ENCODE data around the gene CALN1.

Gene CALN1

DNA sequence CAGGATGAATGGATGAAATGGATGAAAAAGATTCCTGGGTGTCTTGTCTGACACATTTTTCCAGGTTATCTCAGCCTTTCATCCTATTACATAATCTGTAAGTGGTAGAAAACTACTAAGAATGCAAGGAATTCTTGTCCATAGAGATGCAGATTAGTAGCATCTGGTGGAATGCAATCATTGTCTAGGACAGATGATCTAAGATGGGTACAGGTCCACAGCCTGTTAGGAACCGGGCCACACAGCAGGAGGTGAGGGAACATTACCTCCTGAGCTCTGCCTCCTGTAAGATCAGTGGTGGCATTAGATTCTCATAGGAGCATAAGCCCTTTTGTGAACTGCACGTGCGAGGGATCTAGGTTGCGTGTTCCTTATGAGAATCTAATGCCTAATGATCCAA lies 225.0 kb downstream of the CALN1 start:
- Histone ChIP-seq H3K9ac (no peak overlapping the region), H3K4me1 (peaks cover 16% of the 10 kb centered on the region), H3K27ac (no peak overlapping the region), H4K20me1 (no peaks in the 10 kb centered on the region), H3K4me2 (no peak overlapping the region), H3K4me3 (no peak overlapping the region), H3K27me3 (no peaks in the 10 kb centered on the region), H3K36me3 (no peaks in the 10 kb centered on the region), H3K9me3 (no peaks in the 10 kb centered on the region)
- no peak for TF ChIP-seq Cebpa-rat (IDR thresholded peaks at IDR 0.05)

DNA sequence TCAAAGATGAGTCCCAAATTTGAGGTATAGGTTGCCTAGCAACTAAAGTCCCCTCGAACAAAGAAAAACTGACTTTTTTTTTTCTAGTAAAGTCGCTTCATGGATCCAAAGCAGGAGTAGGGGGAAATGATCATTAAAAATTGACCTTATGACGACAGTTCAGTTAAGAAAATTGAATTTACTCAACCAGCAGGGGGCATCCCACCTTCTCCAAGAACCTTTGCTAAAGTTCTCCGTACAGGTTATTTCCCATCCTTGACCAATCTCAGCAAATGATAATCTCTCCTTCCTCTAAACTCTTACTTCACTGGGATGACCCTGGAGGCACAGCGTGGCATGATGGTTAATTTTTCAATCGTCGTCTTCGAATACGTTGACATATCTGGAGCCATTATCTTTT lies 228.3 kb downstream of the CALN1 start:
- Histone ChIP-seq H3K27ac (no peak overlapping the region), H3K27me3 (no peaks in the 10 kb centered on the region)

DNA sequence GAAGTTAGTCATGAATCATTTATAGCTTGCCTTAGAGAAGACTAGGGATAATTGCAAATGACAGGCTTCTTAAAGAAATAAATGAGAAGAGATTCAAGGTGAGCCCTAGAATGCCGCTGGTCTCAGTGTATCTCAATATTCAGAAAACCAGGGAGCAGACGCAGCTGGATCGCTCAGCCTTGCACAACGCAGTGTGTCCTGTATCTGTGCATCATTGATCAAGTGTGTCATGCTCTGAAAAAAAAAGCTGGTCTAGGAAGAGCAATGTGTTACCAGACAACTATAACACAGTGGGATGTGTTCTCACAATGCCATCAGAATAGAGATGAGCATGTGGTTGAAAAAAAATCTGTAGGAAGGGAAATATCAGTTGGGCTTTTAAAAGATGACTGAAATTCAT lies 230.1 kb downstream of the CALN1 start:
- H3K27me3 ChIP-seq = no peaks in the 10 kb centered on the region
- TF ChIP-seq Cebpa-rat (IDR thresholded peaks at IDR 0.05) = peak; percentile 67; the same call in 1 of the 2 replicates
- 0 out of 2 replicates have a peak overlapping the region, but pooled peaks have one; percentile 22 for H3K4me3 ChIP-seq
- no peak overlapping the region for H3K9ac ChIP-seq
- H3K4me1 ChIP-seq = peaks cover 26% of the 10 kb centered on the region
- no peaks in the 10 kb centered on the region for H4K20me1 ChIP-seq
- peak overlapping the region; percentile 45; the same call in 1 of the 2 replicates for H3K27ac ChIP-seq
- peak overlapping the region; percentile 80 for H3K4me2 ChIP-seq
- no peaks in the 10 kb centered on the region for H3K36me3 ChIP-seq
- H3K9me3 ChIP-seq = no peaks in the 10 kb centered on the region

More for the DNA sequence above, 228.3 kb downstream of the CALN1 start:
- Histone ChIP-seq H4K20me1 (no peaks in the 10 kb centered on the region), H3K4me3 (no peak overlapping the region), H3K9ac (no peak overlapping the region), H3K4me1 (peaks cover 26% of the 10 kb centered on the region), H3K9me3 (no peaks in the 10 kb centered on the region), H3K4me2 (no peak overlapping the region), H3K36me3 (no peaks in the 10 kb centered on the region)
- no peak for TF ChIP-seq Cebpa-rat (IDR thresholded peaks at IDR 0.05)

DNA sequence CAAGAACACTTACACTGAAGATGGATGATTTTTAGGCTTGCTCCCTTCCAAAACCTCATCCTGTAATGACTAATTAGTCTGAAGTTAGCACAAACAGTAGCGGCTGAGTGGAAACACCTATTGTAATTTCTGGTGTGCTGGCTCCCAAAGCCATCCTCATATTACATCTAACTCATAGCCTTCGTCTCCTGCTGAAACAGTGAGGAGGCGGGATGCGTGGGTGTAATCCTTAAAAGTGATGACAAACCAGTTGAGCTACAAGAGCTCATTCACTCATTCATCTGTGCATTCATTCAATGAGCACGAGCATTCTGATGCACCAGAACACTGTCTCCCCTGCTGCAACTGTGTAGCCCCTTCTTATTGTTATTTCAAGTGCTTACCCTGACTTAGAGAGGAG lies 235.3 kb downstream of the CALN1 start:
- Histone ChIP-seq H4K20me1 (no peaks in the 10 kb centered on the region), H3K27ac (no peak overlapping the region), H3K4me2 (no peak overlapping the region), H3K4me3 (no peak overlapping the region), H3K9ac (no peak overlapping the region), H3K27me3 (no peaks in the 10 kb centered on the region), H3K4me1 (peaks cover 8% of the 10 kb centered on the region), H3K36me3 (no peaks in the 10 kb centered on the region), H3K9me3 (peaks cover 22% of the 10 kb centered on the region)
- no peak for TF ChIP-seq Cebpa-rat (IDR thresholded peaks at IDR 0.05)

DNA sequence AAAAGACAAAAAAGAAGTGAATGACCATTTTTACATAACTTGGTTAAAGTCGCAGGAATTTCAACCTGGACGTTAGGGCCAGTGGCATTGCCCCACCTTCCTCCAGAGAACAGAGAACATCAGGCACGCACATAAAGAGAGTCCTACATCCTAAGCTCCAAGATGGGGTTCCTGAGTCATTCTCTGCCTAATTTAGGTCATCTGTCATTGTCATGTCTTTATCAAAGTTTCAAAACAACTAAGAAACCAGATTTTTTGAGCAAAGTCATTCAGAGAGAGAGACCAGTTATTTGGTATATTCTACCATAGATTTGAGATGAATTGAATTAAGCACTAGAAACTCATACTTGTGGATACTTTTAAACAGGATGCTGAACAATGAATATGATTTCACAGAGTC lies 241.7 kb downstream of the CALN1 start:
- H3K9ac ChIP-seq = no peak overlapping the region
- no peak overlapping the region for H3K4me2 ChIP-seq
- peaks cover 20% of the 10 kb centered on the region for H3K9me3 ChIP-seq
- no peak overlapping the region for H3K27ac ChIP-seq
- H3K27me3 ChIP-seq = no peaks in the 10 kb centered on the region
- no peaks in the 10 kb centered on the region for H4K20me1 ChIP-seq
- no peak overlapping the region for H3K4me3 ChIP-seq
- no peak for TF ChIP-seq Cebpa-rat (IDR thresholded peaks at IDR 0.05)
- no peaks in the 10 kb centered on the region for H3K36me3 ChIP-seq
- no peaks in the 10 kb centered on the region for H3K4me1 ChIP-seq

DNA sequence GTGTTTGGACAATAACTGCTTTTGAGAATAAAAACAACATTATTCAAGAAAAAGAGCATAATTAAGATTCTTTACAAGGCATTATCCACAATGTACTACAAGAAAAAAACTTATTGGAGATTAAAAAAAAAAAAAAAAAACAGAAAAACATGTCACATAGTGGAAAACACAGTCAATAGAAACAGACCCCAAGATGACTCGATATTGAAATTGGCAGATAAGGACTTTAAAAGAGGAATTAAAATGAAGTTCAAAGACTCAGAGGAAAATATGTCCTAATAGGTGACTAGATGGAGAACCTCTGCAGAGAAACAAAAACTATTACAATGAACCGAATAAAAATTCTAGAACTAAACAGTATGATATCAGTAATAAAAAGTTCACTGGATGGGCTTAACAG lies 248.9 kb downstream of the CALN1 start:
- H3K27ac ChIP-seq = no peak overlapping the region
- peaks cover 45% of the 10 kb centered on the region for H3K9me3 ChIP-seq
- no peaks in the 10 kb centered on the region for H4K20me1 ChIP-seq
- H3K9ac ChIP-seq = no peak overlapping the region
- H3K4me2 ChIP-seq = no peak overlapping the region
- no peak for TF ChIP-seq Cebpa-rat (IDR thresholded peaks at IDR 0.05)
- no peaks in the 10 kb centered on the region for H3K36me3 ChIP-seq
- H3K4me1 ChIP-seq = peaks cover 10% of the 10 kb centered on the region
- no peak overlapping the region for H3K4me3 ChIP-seq
- H3K27me3 ChIP-seq = no peaks in the 10 kb centered on the region

DNA sequence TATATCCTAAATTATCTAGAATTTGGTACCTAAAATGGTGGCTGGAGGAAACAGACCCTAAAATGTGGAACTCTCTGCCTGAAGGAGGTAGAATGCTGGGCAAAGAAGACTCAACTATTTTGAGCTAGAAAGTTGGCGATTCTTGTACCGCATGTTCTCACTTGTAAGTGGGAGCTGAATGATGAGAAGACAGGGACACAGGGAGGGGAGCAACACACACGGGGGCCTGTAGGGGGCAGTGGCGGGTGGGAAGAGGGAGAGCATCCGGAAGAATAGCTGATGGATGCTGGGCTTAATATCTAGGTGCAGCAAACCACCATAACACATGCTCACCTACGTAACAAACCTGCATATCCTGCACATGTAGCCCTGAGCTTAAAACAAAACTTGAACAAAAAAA lies 250.6 kb downstream of the CALN1 start:
- Histone ChIP-seq H3K9me3 (peaks cover 45% of the 10 kb centered on the region), H3K4me1 (peaks cover 10% of the 10 kb centered on the region), H3K4me2 (no peak overlapping the region), H3K4me3 (no peak overlapping the region), H3K27me3 (no peaks in the 10 kb centered on the region), H4K20me1 (no peaks in the 10 kb centered on the region), H3K27ac (no peak overlapping the region), H3K9ac (no peak overlapping the region), H3K36me3 (no peaks in the 10 kb centered on the region)
- TF ChIP-seq Cebpa-rat (IDR thresholded peaks at IDR 0.05) = no peak

DNA sequence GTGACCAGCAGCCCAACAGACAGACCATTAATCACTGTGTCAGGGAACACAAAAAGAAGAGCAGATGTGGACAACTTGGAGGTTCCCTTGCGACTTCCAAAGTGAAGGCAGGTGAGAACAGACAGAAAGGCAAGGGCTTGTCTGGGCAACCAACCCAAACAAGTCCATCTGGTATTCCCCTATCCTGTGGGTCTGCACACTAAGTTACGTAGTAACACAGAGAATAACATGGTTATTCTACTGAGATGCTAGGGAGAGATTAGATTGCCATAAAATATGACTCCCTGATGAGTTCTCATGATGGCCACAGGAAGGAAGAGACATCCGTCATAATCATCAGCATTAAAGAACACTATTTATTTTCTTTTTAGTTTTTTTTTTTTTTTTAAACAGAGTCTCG lies 252.2 kb downstream of the CALN1 start:
- Histone ChIP-seq H3K27me3 (no peaks in the 10 kb centered on the region), H3K4me3 (no peak overlapping the region), H3K27ac (peak overlapping the region; percentile 26; the same call in 1 of the 2 replicates), H3K36me3 (no peaks in the 10 kb centered on the region), H3K9ac (no peak overlapping the region), H4K20me1 (no peaks in the 10 kb centered on the region), H3K4me2 (peak overlapping the region; percentile 46), H3K4me1 (peaks cover 10% of the 10 kb centered on the region), H3K9me3 (peaks cover 43% of the 10 kb centered on the region)
- no peak for TF ChIP-seq Cebpa-rat (IDR thresholded peaks at IDR 0.05)

DNA sequence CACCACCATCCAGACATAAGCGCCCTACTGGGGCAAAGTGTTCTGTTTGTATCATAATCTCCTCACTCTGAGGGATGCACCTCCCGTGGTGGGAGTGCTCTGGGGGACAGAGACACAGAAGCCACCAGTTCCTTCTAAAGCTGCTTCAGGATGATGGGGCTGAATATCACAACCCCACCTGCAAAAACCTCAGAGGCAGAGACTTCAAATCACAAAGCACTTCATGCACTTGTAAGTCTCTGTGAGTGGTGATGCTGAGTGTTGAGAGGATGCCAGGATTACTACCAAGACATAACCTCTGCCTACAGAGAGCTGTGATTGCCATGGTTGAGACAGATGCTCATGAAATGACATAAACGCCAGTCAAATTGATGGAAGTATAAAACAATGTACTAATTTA lies 255.5 kb downstream of the CALN1 start:
- H4K20me1 ChIP-seq = no peaks in the 10 kb centered on the region
- peaks cover 40% of the 10 kb centered on the region for H3K4me1 ChIP-seq
- H3K27ac ChIP-seq = no peak overlapping the region
- no peak for TF ChIP-seq Cebpa-rat (IDR thresholded peaks at IDR 0.05)
- H3K36me3 ChIP-seq = no peaks in the 10 kb centered on the region
- no peak overlapping the region for H3K4me3 ChIP-seq
- H3K27me3 ChIP-seq = no peaks in the 10 kb centered on the region
- H3K9me3 ChIP-seq = peaks cover 18% of the 10 kb centered on the region; the same call in 1 of the 2 replicates
- 0 out of 2 replicates have a peak overlapping the region, but pooled peaks have one; percentile 21 for H3K4me2 ChIP-seq
- H3K9ac ChIP-seq = no peak overlapping the region

DNA sequence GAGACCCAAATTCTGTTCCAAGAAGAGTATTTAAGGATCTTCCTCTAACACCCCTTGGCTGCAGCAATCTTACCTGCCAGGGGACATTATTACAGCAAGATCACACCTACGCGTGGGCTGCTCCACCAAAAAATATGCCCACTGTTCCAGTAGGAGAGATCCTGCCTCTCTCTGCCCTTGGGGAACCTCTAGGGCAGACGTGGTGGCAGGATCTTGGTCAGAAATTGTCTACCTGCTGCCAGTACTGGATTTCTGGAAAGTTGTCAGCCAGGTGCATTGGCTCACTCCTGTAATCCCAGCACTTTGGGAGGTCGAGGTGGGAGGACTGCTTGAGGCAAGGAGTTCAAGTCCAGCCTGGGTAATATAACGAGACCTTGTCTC lies 259.0 kb downstream of the CALN1 start:
- Histone ChIP-seq H3K4me2 (peak overlapping the region; percentile 84), H4K20me1 (no peaks in the 10 kb centered on the region), H3K9me3 (peaks cover 11% of the 10 kb centered on the region; the same call in 1 of the 2 replicates), H3K27ac (peak overlapping the region; percentile 96), H3K4me1 (peaks cover 54% of the 10 kb centered on the region), H3K9ac (peak overlapping the region; percentile 77), H3K36me3 (no peaks in the 10 kb centered on the region), H3K27me3 (no peaks in the 10 kb centered on the region), H3K4me3 (no peak overlapping the region)
- TF ChIP-seq Cebpa-rat (IDR thresholded peaks at IDR 0.05) = no peak

Measured in BLaER1 (cell line).